Measurements from ENCODE around the gene UBB.

GRCh38 chr17:16432017-16432416 is 51.1 kb downstream of the UBB start:
- TF ChIP-seq, protein P1, sequence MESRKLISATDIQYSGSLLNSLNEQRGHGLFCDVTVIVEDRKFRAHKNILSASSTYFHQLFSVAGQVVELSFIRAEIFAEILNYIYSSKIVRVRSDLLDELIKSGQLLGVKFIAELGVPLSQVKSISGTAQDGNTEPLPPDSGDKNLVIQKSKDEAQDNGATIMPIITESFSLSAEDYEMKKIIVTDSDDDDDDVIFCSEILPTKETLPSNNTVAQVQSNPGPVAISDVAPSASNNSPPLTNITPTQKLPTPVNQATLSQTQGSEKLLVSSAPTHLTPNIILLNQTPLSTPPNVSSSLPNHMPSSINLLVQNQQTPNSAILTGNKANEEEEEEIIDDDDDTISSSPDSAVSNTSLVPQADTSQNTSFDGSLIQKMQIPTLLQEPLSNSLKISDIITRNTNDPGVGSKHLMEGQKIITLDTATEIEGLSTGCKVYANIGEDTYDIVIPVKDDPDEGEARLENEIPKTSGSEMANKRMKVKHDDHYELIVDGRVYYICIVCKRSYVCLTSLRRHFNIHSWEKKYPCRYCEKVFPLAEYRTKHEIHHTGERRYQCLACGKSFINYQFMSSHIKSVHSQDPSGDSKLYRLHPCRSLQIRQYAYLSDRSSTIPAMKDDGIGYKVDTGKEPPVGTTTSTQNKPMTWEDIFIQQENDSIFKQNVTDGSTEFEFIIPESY (IDR thresholded peaks at IDR 0.05): no peak
- TF ChIP-seq, protein P2, sequence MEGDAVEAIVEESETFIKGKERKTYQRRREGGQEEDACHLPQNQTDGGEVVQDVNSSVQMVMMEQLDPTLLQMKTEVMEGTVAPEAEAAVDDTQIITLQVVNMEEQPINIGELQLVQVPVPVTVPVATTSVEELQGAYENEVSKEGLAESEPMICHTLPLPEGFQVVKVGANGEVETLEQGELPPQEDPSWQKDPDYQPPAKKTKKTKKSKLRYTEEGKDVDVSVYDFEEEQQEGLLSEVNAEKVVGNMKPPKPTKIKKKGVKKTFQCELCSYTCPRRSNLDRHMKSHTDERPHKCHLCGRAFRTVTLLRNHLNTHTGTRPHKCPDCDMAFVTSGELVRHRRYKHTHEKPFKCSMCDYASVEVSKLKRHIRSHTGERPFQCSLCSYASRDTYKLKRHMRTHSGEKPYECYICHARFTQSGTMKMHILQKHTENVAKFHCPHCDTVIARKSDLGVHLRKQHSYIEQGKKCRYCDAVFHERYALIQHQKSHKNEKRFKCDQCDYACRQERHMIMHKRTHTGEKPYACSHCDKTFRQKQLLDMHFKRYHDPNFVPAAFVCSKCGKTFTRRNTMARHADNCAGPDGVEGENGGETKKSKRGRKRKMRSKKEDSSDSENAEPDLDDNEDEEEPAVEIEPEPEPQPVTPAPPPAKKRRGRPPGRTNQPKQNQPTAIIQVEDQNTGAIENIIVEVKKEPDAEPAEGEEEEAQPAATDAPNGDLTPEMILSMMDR (IDR thresholded peaks at IDR 0.05; ENCODE audit: low read depth, low read length, missing input control): no peak
- no peak for TF ChIP-seq REST (IDR thresholded peaks at IDR 0.05)
